ES-I3 (cell line): ENCODE measurements around the gene INCENP.

Source experiments
- H3K36me3 ChIP-seq: 2 replicates; pipeline ENCODE4 v1.6.1; 2013; ENCODE audit warnings: mild to moderate bottlenecking, low read length, control low read depth, moderate library complexity; ENCODE audit not compliant: insufficient read depth
- H3K4me1 ChIP-seq: 2 replicates; pipeline ENCODE4 v1.6.1; 2013; ENCODE audit warnings: mild to moderate bottlenecking, control low read depth, low read length; ENCODE audit not compliant: insufficient read depth
- H3K9ac ChIP-seq: 2 replicates; pipeline ENCODE4 v1.6.1; 2013; ENCODE audit warnings: low read depth, mild to moderate bottlenecking, low read length, moderate library complexity
- H3K9me3 ChIP-seq: 2 replicates; pipeline ENCODE4 v1.6.1; 2013; ENCODE audit warnings: mild to moderate bottlenecking, low read length, moderate library complexity; ENCODE audit not compliant: control insufficient read depth, insufficient read depth

INCENP gene

GRCh38 chr11:62152245-62153086 is 28.7 kb downstream of the INCENP start:
- Histone ChIP-seq H3K9me3 (no peaks in the 10 kb centered on the region), H3K4me1 (no peaks in the 10 kb centered on the region), H3K9ac (no peak overlapping the region), H3K36me3 (peaks cover 19% of the 10 kb centered on the region)

GRCh38 chr11:62153087-62153395 is 29.2 kb downstream of the INCENP start:
- Histone ChIP-seq H3K9me3 (no peaks in the 10 kb centered on the region), H3K36me3 (peaks cover 18% of the 10 kb centered on the region), H3K4me1 (no peaks in the 10 kb centered on the region), H3K9ac (no peak overlapping the region)

- H3K36me3 ChIP-seq: peaks cover 16% of the 10 kb centered on the region
- no peak overlapping the region for H3K9ac ChIP-seq
- H3K9me3 ChIP-seq: no peaks in the 10 kb centered on the region
- H3K4me1 ChIP-seq: no peaks in the 10 kb centered on the region
Observed at GRCh38 chr11:62153617-62154016, 29.8 kb downstream of the INCENP start.

- H3K9me3 ChIP-seq: no peaks in the 10 kb centered on the region
- H3K36me3 ChIP-seq: no peaks in the 10 kb centered on the region
- no peaks in the 10 kb centered on the region for H3K4me1 ChIP-seq
- no peak overlapping the region for H3K9ac ChIP-seq
Observed at GRCh38 chr11:62157603-62158002, 33.8 kb downstream of the INCENP start.

GRCh38 chr11:62166371-62166770 is 42.6 kb downstream of the INCENP start:
- Histone ChIP-seq H3K36me3 (no peaks in the 10 kb centered on the region), H3K9ac (no peak overlapping the region), H3K9me3 (no peaks in the 10 kb centered on the region), H3K4me1 (no peaks in the 10 kb centered on the region)

GRCh38 chr11:62169448-62169847 is 45.6 kb downstream of the INCENP start:
- Histone ChIP-seq H3K9me3 (no peaks in the 10 kb centered on the region), H3K4me1 (no peaks in the 10 kb centered on the region), H3K9ac (no peak overlapping the region), H3K36me3 (no peaks in the 10 kb centered on the region)

GRCh38 chr11:62169935-62170334 is 46.1 kb downstream of the INCENP start:
- Histone ChIP-seq H3K9me3 (no peaks in the 10 kb centered on the region), H3K4me1 (no peaks in the 10 kb centered on the region), H3K36me3 (no peaks in the 10 kb centered on the region), H3K9ac (no peak overlapping the region)

GRCh38 chr11:62171261-62171723 is 47.5 kb downstream of the INCENP start:
- H3K4me1 ChIP-seq: no peaks in the 10 kb centered on the region
- no peak overlapping the region; the same call in 1 of the 2 replicates for H3K9ac ChIP-seq
- no peaks in the 10 kb centered on the region for H3K9me3 ChIP-seq
- no peaks in the 10 kb centered on the region for H3K36me3 ChIP-seq

- H3K4me1 ChIP-seq: no peaks in the 10 kb centered on the region
- no peak overlapping the region for H3K9ac ChIP-seq
- no peaks in the 10 kb centered on the region for H3K36me3 ChIP-seq
- H3K9me3 ChIP-seq: no peaks in the 10 kb centered on the region
Observed at GRCh38 chr11:62172294-62172693, 48.5 kb downstream of the INCENP start.

- Histone ChIP-seq H3K9me3 (no peaks in the 10 kb centered on the region), H3K36me3 (no peaks in the 10 kb centered on the region), H3K4me1 (no peaks in the 10 kb centered on the region), H3K9ac (no peak overlapping the region)
Observed at GRCh38 chr11:62176766-62177165, 53.0 kb downstream of the INCENP start.

- Histone ChIP-seq H3K9ac (no peak overlapping the region), H3K4me1 (no peaks in the 10 kb centered on the region), H3K36me3 (no peaks in the 10 kb centered on the region), H3K9me3 (no peaks in the 10 kb centered on the region)
Observed at GRCh38 chr11:62179995-62180394, 56.2 kb downstream of the INCENP start.

- no peaks in the 10 kb centered on the region for H3K36me3 ChIP-seq
- no peaks in the 10 kb centered on the region for H3K9me3 ChIP-seq
- H3K4me1 ChIP-seq: no peaks in the 10 kb centered on the region
- no peak overlapping the region for H3K9ac ChIP-seq
Observed at GRCh38 chr11:62181097-62181496, 57.3 kb downstream of the INCENP start.

GRCh38 chr11:62182147-62182891 is 58.5 kb downstream of the INCENP start:
- no peaks in the 10 kb centered on the region for H3K36me3 ChIP-seq
- no peaks in the 10 kb centered on the region for H3K9me3 ChIP-seq
- no peaks in the 10 kb centered on the region for H3K4me1 ChIP-seq
- no peak overlapping the region for H3K9ac ChIP-seq

GRCh38 chr11:62186195-62186594 is 62.4 kb downstream of the INCENP start:
- Histone ChIP-seq H3K9me3 (no peaks in the 10 kb centered on the region), H3K9ac (no peak overlapping the region), H3K36me3 (no peaks in the 10 kb centered on the region), H3K4me1 (no peaks in the 10 kb centered on the region)

- no peak within 1 kb of the TSS for H3K9ac ChIP-seq
- H3K36me3 ChIP-seq: no peaks in the 10 kb centered on the region
- H3K9me3 ChIP-seq: no peaks in the 10 kb centered on the region
- H3K4me1 ChIP-seq: no peaks in the 10 kb centered on the region
Observed at GRCh38 chr11:62190011-62190410, 66.2 kb downstream of the INCENP start, which contains the start of gene SCGB1D1. TSS of gene SCGB1D1 (plus strand) at chr11:62190216. CDS start at chr11:62190285, 69 bp downstream.
